Ureter (tissue), 1 donor: Measurements from ENCODE around the gene KRTAP5-11. TPM values are rescaled to one million over a fixed set of nuclear protein-coding genes. Genes with fewer than 3 reads are reported as not detected.
"Not testable (repeated sequence)": the region's sequence is repeated elsewhere in the genome, so short reads cannot be mapped to it uniquely, and the experiment has no call there.

Source experiments
- DNase-seq: peaks from one replicate; pipeline ENCODE4 v3.0.0-alpha.2; 2020; ENCODE audit warnings: low spot score
- total RNA-seq: library from RNA; stranded (reverse); gene quantifications from one replicate; pipeline ENCODE4 v1.2.4, GENCODE V29; 2023
- donor health status: DM: yes; HTN: yes; CAD: no.

The KRTAP5-11 gene, protein sequence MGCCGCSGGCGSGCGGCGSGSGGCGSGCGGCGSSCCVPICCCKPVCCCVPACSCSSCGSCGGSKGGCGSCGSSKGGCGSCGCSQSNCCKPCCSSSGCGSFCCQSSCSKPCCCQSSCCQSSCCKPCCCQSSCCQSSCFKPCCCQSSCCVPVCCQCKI
- not detected for total RNA-seq

DNA sequence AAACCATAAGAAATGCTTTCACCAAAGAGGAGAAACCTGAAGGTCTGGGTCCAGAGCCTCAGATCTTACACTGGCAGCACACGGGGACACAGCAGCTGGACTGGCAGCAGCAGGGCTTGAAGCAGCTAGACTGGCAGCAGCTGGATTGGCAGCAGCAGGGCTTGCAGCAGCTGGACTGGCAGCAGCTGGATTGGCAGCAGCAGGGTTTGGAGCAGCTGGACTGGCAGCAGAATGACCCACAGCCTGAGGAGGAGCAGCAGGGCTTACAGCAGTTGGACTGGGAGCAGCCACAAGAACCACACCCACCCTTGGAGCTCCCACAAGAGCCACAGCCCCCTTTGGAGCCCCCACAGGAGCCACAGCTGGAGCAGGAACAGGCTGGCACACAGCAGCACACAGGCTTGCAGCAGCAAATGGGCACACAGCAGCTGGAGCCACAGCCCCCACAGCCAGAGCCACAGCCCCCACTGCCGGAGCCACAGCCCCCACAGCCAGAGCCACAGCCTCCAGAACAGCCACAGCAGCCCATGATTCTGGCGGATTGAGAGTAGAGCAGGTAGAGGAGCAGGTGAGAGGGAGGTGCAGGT, at the start of gene KRTAP5-11:
Gene KRTAP5-11, minus strand, starts transcription at position 567 of the 587 bp plus-strand sequence. Its CDS starts 38 bp downstream, at position 529.
- DNase-seq, result no peak

DNA sequence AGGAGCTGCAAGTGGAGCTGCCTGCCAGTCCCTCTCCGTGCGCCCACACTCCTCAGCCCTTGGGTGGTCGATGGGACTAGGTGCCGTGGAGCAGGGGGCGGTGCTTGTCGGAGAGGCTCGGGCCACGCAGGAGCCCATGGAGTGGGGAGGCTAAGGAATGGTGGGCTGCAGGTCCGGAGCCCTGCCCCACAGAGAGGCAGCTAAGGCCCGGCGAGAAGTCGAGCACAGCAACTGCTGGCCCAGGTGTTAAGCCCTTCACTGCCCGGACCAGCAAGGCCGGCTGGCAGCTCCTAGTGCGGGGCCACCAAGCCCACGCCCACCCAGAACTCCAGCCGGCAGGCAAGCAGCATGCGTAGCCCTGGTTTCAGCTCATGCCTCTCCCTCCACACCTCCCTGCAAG, 48.9 kb upstream of the KRTAP5-11 start:
- DNase-seq, result not testable (repeated sequence)

DNA sequence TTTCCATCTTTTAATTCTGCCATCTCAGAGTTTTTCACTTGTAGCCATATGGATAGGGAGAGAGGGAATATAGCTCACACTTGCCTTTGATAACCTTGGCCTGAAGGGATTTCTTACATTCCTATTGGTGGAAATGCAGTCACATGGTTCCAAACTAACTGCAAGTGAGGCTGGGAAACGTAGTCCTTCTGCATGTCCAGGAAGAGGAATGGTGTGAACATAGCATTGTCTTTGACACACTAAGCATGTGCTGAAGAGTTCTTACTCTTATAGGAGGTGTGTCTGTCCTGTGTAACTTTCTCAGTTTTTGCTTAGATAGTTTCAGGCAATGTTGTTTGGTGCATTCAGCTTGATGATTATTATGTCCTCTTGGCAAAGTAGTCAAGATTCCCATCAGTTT, 47.4 kb upstream of the KRTAP5-11 start:
- not testable (repeated sequence) for DNase-seq

DNA sequence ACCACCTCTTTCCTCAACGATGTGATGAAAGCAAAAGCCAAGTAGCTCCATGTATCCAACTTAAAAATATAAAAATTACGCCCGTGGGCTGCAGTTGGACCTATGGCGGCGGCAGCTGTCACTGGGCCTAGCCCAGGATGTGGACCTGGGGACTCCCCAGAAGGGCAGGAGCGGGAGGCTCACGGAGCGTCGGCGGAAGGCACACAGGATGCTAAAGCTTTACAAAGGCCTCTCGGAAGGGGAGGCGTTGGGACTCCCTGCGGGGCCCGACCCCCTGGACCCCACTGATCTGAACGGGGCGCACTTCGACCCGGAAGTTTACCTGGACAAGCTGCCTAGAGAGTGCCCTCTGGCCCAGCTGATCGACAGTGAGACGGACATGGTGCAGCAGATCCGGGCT, 46.3 kb upstream of the KRTAP5-11 start:
- not testable (repeated sequence) for DNase-seq

DNA sequence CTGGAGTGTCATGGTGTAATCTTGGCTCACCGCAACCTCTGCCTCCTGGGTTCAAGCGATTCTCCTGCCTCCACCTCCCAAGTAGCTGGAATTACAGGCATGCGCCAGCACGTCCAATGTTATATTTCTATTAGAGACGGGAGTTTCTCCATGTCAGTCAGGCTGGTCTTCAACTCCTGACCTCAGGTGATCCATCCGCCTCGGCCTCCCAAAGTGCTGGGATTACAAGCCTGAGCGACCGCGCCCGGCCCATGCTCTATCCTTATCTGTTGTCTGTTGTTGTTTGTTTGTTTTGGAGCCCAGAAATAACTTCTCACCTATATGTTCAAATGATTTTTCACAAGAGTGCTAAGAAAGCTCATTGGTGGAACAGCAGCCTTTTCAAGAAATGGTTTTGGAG, 40.6 kb upstream of the KRTAP5-11 start:
- not testable (repeated sequence) for DNase-seq

DNA sequence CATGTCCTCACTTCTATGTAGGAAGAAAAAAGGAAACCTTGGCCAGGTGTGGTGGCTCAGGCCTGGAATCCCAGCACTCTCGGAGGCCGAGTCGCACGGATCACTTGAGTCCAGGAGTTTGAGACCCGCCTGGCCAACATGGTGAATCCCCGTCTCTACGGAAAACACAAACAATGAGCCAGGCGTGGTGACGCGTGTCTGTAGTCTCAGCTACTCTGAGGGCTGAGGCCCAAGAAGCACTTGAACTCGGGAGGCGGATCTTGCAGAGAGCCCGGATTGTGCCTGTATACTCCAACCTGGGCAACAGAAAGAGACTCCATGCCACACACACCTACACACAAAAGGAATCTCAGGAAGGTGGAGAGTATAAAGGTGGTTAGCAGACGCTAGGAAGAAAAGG, 39.9 kb upstream of the KRTAP5-11 start:
- DNase-seq, result not testable (repeated sequence)

DNA sequence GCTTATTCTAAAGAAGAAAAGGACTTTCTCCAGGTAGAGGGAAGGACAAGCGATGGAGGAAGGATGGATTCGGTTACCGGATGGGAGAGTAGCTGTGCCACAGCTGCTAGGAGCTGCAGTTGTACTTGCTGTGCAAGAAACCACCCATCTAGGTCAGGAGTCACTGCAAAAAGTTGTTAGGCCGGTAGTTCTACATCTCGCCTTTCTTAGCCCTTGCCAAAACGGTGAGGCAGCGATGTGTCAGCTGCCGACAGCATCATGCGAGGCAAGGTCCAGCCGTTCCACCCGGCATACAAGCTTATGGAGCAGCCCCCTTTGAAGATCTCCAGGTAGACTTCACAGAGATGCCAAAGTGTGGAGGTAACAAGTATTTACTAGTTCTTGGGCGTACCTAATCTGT, 32.3 kb upstream of the KRTAP5-11 start:
- peak; percentile 78 for DNase-seq

DNA sequence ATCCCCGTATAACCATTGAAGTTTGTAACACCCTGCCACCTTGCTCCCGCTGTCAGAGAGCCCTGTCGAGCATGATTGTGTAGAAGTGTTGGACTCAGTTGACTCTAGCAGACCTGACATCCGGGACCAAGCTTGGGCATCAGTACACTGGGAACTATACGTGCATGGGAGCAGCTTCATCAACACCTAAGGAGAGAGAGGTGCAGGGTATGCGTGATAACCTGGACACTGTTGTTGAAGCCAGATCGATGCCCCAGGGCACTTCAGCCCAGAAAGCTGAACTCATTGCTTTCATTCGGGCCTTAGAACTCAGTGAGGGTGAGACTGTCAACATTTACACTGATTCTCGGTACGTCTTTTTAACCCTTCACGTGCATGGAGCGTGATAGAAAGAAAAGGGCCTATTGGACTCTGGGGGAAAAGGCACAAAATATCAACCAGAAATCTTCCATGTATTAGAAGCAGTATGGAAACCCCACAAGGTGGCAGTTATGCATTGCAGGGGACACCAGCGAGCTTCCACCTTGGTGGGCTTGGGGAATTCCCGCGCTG, 31.8 kb upstream of the KRTAP5-11 start:
- not testable (repeated sequence) for DNase-seq

DNA sequence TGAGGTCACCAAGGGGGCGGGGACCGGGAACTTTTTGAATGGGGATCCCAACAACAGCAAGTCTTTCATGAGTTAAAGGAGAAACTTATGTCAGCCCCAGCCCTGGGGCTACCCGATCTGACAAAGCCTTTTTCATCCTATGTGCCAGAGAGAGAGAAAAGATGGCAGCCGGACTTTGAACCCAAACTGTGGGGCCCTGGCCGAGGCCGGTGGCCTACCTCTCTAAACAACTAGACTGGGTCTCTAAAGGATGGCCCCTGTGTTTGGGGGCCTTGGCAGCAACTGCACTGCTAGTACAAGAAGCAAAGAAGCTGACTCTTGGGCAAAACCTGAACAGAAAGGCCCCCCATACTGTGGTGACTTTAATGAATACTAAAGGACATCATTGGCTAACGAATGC, 31.3 kb upstream of the KRTAP5-11 start:
- not testable (repeated sequence) for DNase-seq

DNA sequence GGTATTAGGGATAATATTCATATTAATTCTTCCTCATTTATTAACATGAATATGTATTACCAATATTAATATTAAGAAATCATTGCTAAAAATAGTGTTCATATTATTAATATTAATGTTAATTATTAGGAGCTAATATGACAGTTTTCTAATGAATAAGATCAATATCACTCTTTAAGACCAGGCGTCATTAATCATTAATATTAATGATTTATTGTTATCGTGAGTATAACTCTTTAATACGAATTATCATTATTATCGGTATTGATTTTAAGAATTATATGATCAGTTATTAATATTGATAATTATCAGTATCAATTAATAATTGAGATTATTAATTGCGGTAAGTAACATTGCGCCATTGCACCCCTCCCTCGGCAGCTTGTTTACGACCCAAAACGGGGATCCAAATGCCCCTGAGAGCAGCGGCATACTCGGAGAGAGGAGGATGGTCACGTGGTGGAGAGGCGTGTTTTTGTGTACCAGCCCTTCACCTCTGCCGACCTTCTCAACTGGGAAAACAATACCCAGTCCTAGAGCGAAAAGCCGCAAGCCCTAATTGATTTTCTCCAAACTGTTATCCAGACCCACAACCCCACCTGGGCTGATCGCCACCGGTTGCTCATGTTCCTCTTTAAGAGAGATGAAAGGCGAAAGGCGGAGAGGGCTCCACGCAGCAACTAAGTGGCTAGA, 28.7 kb upstream of the KRTAP5-11 start:
- DNase-seq, result not testable (repeated sequence)

DNA sequence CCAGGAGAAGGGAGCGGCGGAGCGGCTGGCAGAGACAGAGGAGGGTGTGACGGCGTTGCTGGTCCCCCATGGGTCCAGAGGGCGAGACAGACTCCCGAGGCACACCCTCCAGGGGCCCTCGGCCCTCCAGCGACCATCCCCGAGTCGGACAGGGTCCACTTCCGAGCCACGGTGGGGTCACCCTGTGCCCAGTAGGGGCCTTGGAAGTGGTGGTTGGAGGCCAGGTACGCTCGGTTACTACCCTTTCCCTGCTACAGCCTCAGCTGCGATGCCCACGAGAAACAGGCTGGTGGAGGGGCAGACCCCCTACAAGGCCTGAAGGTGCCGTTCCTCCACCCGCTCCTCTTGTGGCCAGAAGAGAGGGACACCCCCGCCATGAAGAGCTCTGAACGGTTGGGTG, 25.6 kb upstream of the KRTAP5-11 start:
- not testable (repeated sequence) for DNase-seq

DNA sequence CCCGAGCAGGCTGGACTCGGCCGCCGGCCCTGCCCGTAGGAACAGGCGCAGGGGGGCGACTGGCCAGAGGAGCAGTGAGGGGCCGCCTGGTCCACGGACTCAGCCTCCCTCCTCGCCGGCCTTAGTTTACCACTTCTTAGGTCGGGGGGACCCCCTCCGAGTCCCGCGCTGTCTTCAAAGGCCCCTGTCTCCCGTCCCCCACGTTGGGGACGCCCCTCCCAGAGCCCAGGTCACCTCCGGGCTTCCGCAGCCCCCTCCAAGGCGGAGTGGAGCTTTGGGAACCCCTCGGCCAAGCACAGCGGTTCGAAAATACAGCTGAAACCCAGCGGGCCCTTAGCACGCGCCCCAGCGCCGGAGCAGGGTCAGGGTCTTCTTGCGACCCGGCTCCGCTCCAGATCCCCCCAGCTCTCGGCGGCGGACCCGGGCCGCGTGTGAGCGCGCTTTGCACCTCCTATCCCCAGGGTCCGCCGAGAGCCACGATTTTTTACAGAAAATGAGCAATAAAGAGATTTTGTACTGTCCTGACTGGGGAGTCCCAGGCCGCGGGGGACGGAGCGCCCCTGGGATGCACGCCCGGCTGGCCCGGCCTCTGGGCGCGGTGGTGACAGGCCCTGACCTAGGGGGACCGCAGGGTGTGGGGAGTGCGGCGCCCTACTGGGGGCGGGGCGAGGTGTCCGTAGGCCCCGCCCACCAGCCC, 25.0 kb upstream of the KRTAP5-11 start:
- DNase-seq, result not testable (repeated sequence)

DNA sequence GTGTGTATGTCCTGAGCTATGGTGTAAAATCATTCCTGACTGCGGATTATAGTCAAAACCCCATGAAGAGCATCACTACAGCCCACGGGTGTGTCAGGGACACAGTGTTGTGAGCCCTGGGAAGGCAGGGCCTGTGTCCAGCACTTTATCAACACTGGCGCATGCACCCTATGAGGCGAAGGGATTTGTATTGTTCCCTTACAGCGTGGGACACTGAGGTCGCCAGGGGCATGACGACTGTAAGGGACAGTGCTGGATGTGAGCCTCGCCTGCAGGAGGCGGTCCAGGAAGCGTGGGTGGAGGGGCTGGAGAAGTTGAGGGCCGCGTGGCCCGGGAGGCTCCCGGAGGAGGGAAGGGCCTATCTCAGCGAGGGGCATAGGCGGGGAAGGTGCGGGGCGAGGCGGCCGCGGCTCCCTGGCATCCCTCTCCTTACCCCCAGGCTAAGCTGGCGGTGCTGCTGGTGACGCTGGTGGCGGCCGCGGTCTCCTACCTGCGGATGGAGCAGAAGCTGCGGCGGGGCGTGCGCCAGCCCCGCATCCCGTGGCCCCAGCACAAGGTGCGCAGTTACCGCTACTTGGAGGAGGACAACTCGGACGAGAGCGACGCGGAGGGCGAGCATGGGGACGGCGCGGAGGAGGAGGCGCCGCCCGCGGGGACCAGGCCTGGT, 24.3 kb upstream of the KRTAP5-11 start:
- not testable (repeated sequence) for DNase-seq

DNA sequence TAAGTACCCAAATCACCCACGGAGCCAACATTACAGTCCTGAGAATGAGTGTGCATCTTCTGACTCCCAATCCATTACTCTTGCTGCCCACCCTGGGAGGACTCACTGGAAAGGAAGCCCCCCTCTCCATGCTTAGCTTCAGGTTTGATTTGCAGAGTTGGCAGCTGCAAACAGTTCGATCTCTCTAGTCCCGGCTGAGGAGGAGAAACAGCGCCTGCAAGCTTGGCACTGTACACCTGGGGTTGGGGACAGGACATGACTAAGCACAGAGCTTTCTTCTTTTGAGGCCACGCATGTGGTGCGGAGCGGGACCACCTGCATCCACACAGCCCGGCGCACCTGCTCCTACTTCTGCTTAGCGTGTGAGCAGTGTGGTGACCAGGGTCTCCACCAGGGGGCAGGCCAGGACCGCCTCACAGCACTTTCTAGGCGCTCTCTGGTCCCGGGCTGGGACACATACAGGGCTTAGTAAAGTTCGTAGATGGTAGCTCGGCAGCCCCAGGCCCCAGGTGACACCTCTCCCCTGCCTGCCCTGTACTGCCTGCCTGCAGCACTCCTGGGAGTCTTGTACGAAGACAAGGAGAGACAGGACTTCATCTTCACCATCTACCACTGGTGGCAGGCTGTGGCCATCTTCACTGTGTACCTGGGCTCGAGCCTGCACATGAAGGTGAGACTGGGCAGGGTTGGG, 22.3 kb upstream of the KRTAP5-11 start:
- not testable (repeated sequence) for DNase-seq

DNA sequence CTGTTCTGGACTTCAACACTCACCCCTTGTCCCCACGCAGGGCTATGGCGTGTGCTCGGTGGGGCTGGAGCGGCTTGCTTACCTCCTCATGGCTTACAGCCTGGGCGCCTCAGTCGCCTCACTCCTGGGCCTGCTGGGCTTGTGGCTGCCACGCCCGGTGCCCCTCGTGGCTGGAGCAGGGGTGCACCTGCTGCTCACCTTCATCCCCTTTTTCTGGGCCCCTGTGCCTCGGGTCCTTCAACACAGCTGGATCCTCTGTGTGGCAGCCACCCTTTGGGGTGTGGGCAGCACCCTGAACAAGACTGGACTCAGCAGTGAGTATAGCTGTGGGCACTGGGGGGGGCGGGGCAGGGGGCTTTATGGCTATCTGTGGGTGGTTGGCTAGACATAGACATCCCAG, 20.5 kb upstream of the KRTAP5-11 start:
- not testable (repeated sequence) for DNase-seq

DNA sequence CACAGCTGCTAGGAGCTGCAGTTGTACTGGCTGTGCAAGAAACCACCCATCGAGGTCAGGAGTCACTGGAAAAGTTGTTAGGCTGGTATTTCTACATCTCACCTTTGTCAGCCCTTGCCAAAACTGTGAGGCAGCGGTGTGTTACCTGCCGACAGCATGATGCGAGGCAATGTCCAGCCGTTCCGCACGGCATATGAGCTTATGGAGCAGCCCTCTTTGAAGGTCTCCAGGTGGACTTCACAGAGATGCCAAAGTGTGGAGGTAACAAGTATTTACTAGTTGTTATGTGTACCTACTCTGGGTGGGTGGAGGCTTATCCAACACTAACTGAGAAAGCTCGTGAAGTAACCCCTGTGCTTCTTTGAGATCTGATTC, 6.9 kb upstream of the KRTAP5-11 start:
- DNase-seq, result not testable (repeated sequence)

DNA sequence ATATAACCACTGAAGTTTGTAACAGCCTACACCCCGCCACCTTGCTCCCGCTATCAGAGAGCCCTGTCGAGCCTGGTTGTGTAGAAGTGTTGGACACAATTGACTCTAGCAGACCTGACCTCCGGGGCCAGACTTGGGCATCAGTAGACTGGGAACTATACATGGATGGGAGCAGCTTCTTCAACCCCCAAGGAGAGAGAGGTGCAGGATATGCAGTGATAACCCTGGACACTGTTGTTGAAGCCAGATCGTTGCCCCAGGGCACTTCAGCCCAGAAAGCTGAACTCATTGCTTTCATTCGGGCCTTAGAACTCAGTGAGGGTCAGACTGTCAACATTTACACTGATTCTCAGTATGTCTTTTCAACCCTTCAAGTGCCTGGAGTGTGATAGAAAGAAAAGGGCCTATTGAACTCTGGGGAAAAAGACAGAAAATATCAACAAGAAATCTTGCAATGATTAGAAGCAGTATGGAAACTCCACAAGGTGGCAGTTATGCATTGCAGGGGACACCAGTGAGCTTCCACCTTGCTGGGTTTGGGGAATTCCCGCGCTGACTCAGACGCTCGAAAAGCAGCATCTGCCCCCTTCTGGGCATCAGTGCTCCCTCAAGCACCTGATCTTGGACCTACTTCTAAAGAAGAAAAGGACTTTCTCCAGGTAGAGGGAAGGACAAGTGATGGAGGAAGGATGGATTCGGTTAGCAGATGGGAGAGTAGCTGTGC, 6.3 kb upstream of the KRTAP5-11 start:
- DNase-seq, result not testable (repeated sequence)

DNA sequence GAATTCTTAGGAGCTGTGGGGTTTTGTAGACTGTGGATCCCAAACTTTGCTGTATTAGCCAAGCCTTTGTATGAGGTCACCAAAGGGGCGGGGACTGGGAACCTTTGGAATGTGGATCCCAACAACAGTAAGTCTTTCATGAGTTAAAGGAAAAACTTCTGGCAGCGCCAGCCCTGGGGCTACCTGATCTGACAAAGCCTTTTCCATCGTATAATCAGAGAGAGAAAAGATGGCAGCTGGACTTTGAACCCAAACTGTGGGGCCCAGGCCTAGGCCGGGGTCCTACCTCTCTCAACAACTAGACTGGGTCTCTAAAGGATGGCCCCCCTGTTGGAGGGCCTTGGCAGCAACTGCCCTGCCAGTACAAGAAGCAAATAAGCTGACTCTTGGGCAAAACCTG, 5.6 kb upstream of the KRTAP5-11 start:
- DNase-seq, result not testable (repeated sequence)

DNA sequence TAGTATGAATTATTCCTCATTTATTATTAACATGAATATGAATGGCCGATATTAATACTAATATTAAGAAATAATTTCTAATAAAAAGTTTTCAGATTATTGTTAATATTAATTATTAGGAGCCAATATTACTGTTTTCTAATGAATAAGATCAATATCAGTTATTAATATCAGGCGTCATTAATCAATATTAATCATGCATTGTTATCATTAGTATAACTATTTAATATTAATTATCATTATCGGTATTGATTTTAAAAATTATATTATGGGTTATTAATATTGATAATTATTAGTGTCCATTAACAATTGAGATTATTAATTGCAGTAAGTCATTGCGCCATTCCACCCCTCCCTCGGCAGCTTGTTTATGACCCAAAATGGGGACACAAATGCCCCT, 3.0 kb upstream of the KRTAP5-11 start:
- DNase-seq, result not testable (repeated sequence)

DNA sequence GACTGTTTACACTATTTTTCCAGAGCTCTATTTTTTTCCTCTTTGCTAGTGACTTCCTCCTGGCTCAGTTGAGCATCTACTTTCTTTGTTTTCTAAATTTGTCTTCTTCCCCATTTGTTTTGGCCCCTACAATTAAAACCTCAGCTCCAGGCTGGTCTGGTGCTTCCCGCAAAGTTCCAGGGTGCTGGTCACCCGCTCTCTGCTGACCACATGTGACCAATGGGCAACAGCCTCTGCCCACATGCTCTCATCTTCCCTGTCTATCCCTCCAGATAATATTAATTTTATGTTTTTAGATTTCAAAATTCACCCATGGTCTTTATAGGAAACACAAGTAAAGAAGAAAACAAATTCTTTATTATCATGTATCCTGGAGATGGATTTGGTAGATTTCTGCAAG, 294 bp upstream of the KRTAP5-11 start:
- DNase-seq, result not testable (repeated sequence)
